SK-N-MC (cell line): Measurements from ENCODE around the gene MAP3K12.
A peak's percentile ranks its signal among the peaks of the same experiment; 100 is the strongest.
"Not testable (repeated sequence)": the region's sequence is repeated elsewhere in the genome, so short reads cannot be mapped to it uniquely, and the experiment has no call there.

Source experiments
- DNase-seq: peaks from one replicate; pipeline ENCODE4 v3.0.0-alpha.2; 2011; ENCODE audit warnings: low read depth, low spot score
- H3K27ac ChIP-seq: fragments of 200-600 bp; sonication (generic); 2 replicates; pipeline ENCODE4 v1.5.1; 2016; ENCODE audit warnings: mixed run types
- H3K36me3 ChIP-seq: fragments of 200-600 bp; sonication (generic); 2 replicates; pipeline ENCODE4 v1.6.1; 2017; ENCODE audit warnings: antibody characterized with exemption, low read length, mixed read lengths; ENCODE audit not compliant: insufficient read depth
- H3K4me3 ChIP-seq: fragments of 200-600 bp; sonication (generic); 2 replicates; pipeline ENCODE4 v1.5.1; 2016
- H3K9ac ChIP-seq: fragments of 200-600 bp; sonication (generic); 2 replicates; pipeline ENCODE4 v1.8.0; 2017; ENCODE audit warnings: mixed run types, mixed read lengths; ENCODE audit not compliant: insufficient read length
- H3K9me3 ChIP-seq: fragments of 200-600 bp; sonication (generic); 2 replicates; pipeline ENCODE4 v1.6.1; 2017; ENCODE audit warnings: low read depth, mild to moderate bottlenecking, antibody characterized with exemption, low read length, moderate library complexity, mixed read lengths
- EZH2 ChIP-seq: fragments of 200-600 bp; sonication (generic); IDR thresholded peaks from one replicate; pipeline ENCODE4 v1.6.1; 2017; ENCODE audit warnings: antibody characterized with exemption
- FOXP2 ChIP-seq: optimal IDR thresholded peaks from 2 replicates; pipeline ENCODE3; 2011; ENCODE audit warnings: mild to moderate bottlenecking, moderate library complexity; ENCODE audit not compliant: insufficient read depth; ENCODE audit errors: extremely low read length, control extremely low read depth
- POLR2AphosphoS5 ChIP-seq: IDR thresholded peaks from 2 replicates; pipeline ENCODE4 v1.6.1; 2012; ENCODE audit warnings: mild to moderate bottlenecking, low read depth, low read length, borderline replicate concordance

The MAP3K12 gene

GRCh38 chr12:53483225-53483978, 15.9 kb downstream of the MAP3K12 start:
- Histone ChIP-seq H3K27ac (0 out of 2 replicates have a peak overlapping the region, but pooled peaks have one; percentile 28), H3K36me3 (peaks cover 53% of the 10 kb centered on the region), H3K4me3 (no peak overlapping the region), H3K9ac (no peak overlapping the region), H3K9me3 (no peaks in the 10 kb centered on the region)
- TF ChIP-seq EZH2 (no peak), FOXP2 (no peak), POLR2AphosphoS5 (no peak; the same call in none of the 2 replicates)
- no peak for DNase-seq

GRCh38 chr12:53482626-53483168, 16.6 kb downstream of the MAP3K12 start:
- no peak overlapping the region for H3K4me3 ChIP-seq
- H3K9me3 ChIP-seq = no peaks in the 10 kb centered on the region
- no peak for DNase-seq
- TF ChIP-seq POLR2AphosphoS5 = no peak; the same call in 1 of the 2 replicates
- no peak for TF ChIP-seq FOXP2
- no peak for TF ChIP-seq EZH2
- H3K27ac ChIP-seq = no peak overlapping the region
- no peak overlapping the region for H3K9ac ChIP-seq
- H3K36me3 ChIP-seq = peaks cover 61% of the 10 kb centered on the region

- no peak for DNase-seq
- peak overlapping the region; percentile 54 for H3K27ac ChIP-seq
- TF ChIP-seq EZH2 = no peak
- no peak for TF ChIP-seq FOXP2
- no peak; the same call in none of the 2 replicates for TF ChIP-seq POLR2AphosphoS5
- H3K9me3 ChIP-seq = no peaks in the 10 kb centered on the region
- no peak overlapping the region for H3K9ac ChIP-seq
- H3K4me3 ChIP-seq = no peak overlapping the region
- peaks cover 67% of the 10 kb centered on the region for H3K36me3 ChIP-seq
These were observed 17.2 kb downstream of the MAP3K12 start for GRCh38 chr12:53481939-53482586.

- peak overlapping the region; percentile 54 for H3K27ac ChIP-seq
- H3K9ac ChIP-seq, H3K9me3 ChIP-seq, H3K4me3 ChIP-seq, DNase-seq: not testable (repeated sequence)
- H3K36me3 ChIP-seq = peaks cover 73% of the 10 kb centered on the region
These were observed 17.8 kb downstream of the MAP3K12 start for GRCh38 chr12:53481458-53481857.

GRCh38 chr12:53480491-53481442, 18.5 kb downstream of the MAP3K12 start:
- H3K36me3 ChIP-seq = peaks cover 80% of the 10 kb centered on the region
- H3K27ac ChIP-seq = peak overlapping the region; percentile 52; the same call in 1 of the 2 replicates
- TF ChIP-seq EZH2 = no peak
- TF ChIP-seq POLR2AphosphoS5 = peak; percentile 40; the same call in 1 of the 2 replicates
- H3K9me3 ChIP-seq = no peaks in the 10 kb centered on the region
- no peak for DNase-seq
- no peak overlapping the region for H3K4me3 ChIP-seq
- no peak overlapping the region for H3K9ac ChIP-seq

- H3K9ac ChIP-seq = no peak overlapping the region
- peak overlapping the region; percentile 80 for H3K27ac ChIP-seq
- H3K4me3 ChIP-seq = no peak overlapping the region
- TF ChIP-seq EZH2 (no peak), FOXP2 (no peak), POLR2AphosphoS5 (no peak)
- no peaks in the 10 kb centered on the region for H3K9me3 ChIP-seq
- H3K36me3 ChIP-seq = peaks cover 84% of the 10 kb centered on the region
- DNase-seq = no peak
These were observed 19.9 kb downstream of the MAP3K12 start for GRCh38 chr12:53479331-53479730.

- H3K27ac ChIP-seq = peak overlapping the region; percentile 80
These were observed 20.4 kb downstream of the MAP3K12 start for GRCh38 chr12:53478865-53479264.

More at GRCh38 chr12:53478865-53479264, 20.4 kb downstream of the MAP3K12 start:
- TF ChIP-seq FOXP2 (no peak), POLR2AphosphoS5 (no peak), EZH2 (no peak)
- no peaks in the 10 kb centered on the region for H3K9me3 ChIP-seq
- H3K4me3 ChIP-seq = no peak overlapping the region
- H3K36me3 ChIP-seq = peaks cover 89% of the 10 kb centered on the region
- no peak for DNase-seq
- H3K9ac ChIP-seq = no peak overlapping the region
